Kidney epithelial cell (primary cell): ENCODE results near the gene NHSL1. TPM values are rescaled to one million over a fixed set of nuclear protein-coding genes. Genes with fewer than 3 reads are reported as not detected.

Experiments used
- DNase-seq: peaks from one replicate; pipeline ENCODE4 v3.0.0-alpha.2; 2010; ENCODE audit warnings: low read depth
- H3K27me3 ChIP-seq: 2 replicates; pipeline ENCODE4 v1.6.0; 2011; ENCODE audit warnings: low read length; ENCODE audit not compliant: control insufficient read depth, insufficient read depth
- H3K36me3 ChIP-seq: 2 replicates; pipeline ENCODE4 v1.5.1; 2011; ENCODE audit warnings: low read length; ENCODE audit not compliant: control insufficient read depth, insufficient read depth
- H3K4me3 ChIP-seq: 2 replicates; pipeline ENCODE4 v1.5.1; 2011; ENCODE audit warnings: low read depth, mild to moderate bottlenecking, control low read depth, low read length
- CTCF ChIP-seq: IDR thresholded peaks from 2 replicates; pipeline ENCODE4 v1.5.1; 2011; ENCODE audit warnings: mild to moderate bottlenecking, moderate library complexity, low read length, control low read depth, inconsistent platforms; ENCODE audit not compliant: insufficient read depth, poor library complexity, severe bottlenecking
- total RNA-seq: library from RNA; depleted of rRNA; stranded (reverse); fragments of >200 nt; gene quantifications from 2 replicates; pipeline ENCODE4 v1.2.3, GENCODE V29; 2015

Gene NHSL1
- total RNA-seq, 1 donor from 2014 or later, result 11.5 TPM

GRCh38 chr6:138431256-138432062 lies 67.8 kb downstream of the NHSL1 start:
- no peak for TF ChIP-seq CTCF
- H3K27me3 ChIP-seq, result no peaks in the 10 kb centered on the region
- H3K36me3 ChIP-seq, result peaks cover 1% of the 10 kb centered on the region
- no peak for DNase-seq
- H3K4me3 ChIP-seq, result no peak overlapping the region

- H3K4me3 ChIP-seq, result no peak overlapping the region
- no peak for DNase-seq
- TF ChIP-seq CTCF, result no peak
- H3K27me3 ChIP-seq, result no peaks in the 10 kb centered on the region
- H3K36me3 ChIP-seq, result peaks cover 1% of the 10 kb centered on the region
Measured at GRCh38 chr6:138430361-138431145, 68.7 kb downstream of the NHSL1 start.

- no peak for TF ChIP-seq CTCF
- no peak for DNase-seq
- Histone ChIP-seq H3K27me3 (no peaks in the 10 kb centered on the region), H3K36me3 (peaks cover 1% of the 10 kb centered on the region), H3K4me3 (no peak overlapping the region)
Measured at GRCh38 chr6:138429761-138430160, 69.5 kb downstream of the NHSL1 start.

GRCh38 chr6:138428944-138429598 lies 70.2 kb downstream of the NHSL1 start:
- H3K27me3 ChIP-seq, result no peaks in the 10 kb centered on the region
- H3K36me3 ChIP-seq, result peaks cover 1% of the 10 kb centered on the region
- DNase-seq, result peak; percentile 29
- H3K4me3 ChIP-seq, result no peak overlapping the region
- TF ChIP-seq CTCF, result peak; percentile 49

GRCh38 chr6:138427701-138428100 lies 71.6 kb downstream of the NHSL1 start:
- Histone ChIP-seq H3K27me3 (no peaks in the 10 kb centered on the region), H3K36me3 (no peaks in the 10 kb centered on the region), H3K4me3 (no peak overlapping the region)
- TF ChIP-seq CTCF, result no peak
- no peak for DNase-seq
